ENCODE data around the gene AKR1C2.
"Not testable (repeated sequence)": the region's sequence is repeated elsewhere in the genome, so short reads cannot be mapped to it uniquely, and the experiment has no call there.

The AKR1C2 gene

GRCh38 chr10:4981722-4982471 is 21.8 kb downstream of the AKR1C2 start:
- no peak overlapping the region for H3K9ac ChIP-seq (ENCODE audit: low read depth, low read length)
- H3K4me1 ChIP-seq (ENCODE audit: insufficient read depth, low read length), result peaks cover 4% of the 10 kb centered on the region; the same call in 1 of the 2 replicates
- H3K9me3 ChIP-seq (ENCODE audit: insufficient read depth, low read depth, low read length), result no peaks in the 10 kb centered on the region
- H3K27ac ChIP-seq (ENCODE audit: low read length), result no peak overlapping the region
- H3K36me3 ChIP-seq (ENCODE audit: insufficient read depth, low read depth, low read length), result no peaks in the 10 kb centered on the region
- H3K4me3 ChIP-seq (ENCODE audit: low read length), result no peak overlapping the region
- no peaks in the 10 kb centered on the region for H3K27me3 ChIP-seq (ENCODE audit: insufficient read depth, low read length)

DNA sequence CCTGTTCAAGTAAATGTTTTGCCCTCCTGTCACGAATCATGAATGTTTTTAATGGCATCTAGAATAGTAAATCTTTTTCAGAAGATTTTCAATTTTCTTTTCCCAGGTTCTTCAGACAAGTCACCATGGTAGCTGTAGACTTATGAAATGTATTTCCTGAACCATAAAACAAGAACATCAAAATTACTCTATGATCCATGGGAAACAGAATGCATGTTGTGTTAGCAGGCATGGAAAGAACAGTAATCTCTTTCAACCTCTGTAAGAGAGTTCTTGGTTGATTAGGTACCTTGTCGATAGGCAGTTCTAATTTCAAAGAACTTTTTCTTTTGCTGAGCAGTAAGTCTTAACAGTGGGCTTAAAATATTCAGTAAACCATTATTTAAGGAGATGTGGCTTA is 22.9 kb downstream of the AKR1C2 start:
- H3K9ac ChIP-seq (ENCODE audit: low read depth, low read length), result no peak overlapping the region
- H3K4me3 ChIP-seq (ENCODE audit: low read length), result no peak overlapping the region
- H3K9me3 ChIP-seq (ENCODE audit: insufficient read depth, low read depth, low read length), result no peaks in the 10 kb centered on the region
- H3K36me3 ChIP-seq (ENCODE audit: insufficient read depth, low read depth, low read length), result no peaks in the 10 kb centered on the region
- H3K27me3 ChIP-seq (ENCODE audit: insufficient read depth, low read length), result no peaks in the 10 kb centered on the region
- H3K27ac ChIP-seq (ENCODE audit: low read length), result no peak overlapping the region
- peaks cover 4% of the 10 kb centered on the region; the same call in 1 of the 2 replicates for H3K4me1 ChIP-seq (ENCODE audit: insufficient read depth, low read length)

- no peak overlapping the region for H3K4me3 ChIP-seq (ENCODE audit: low read length)
- H3K27me3 ChIP-seq (ENCODE audit: insufficient read depth, low read length), result no peaks in the 10 kb centered on the region
- no peak overlapping the region for H3K9ac ChIP-seq (ENCODE audit: low read depth, low read length)
- H3K9me3 ChIP-seq (ENCODE audit: insufficient read depth, low read depth, low read length), result no peaks in the 10 kb centered on the region
- H3K27ac ChIP-seq (ENCODE audit: low read length), result no peak overlapping the region
- H3K4me1 ChIP-seq (ENCODE audit: insufficient read depth, low read length), result peaks cover 4% of the 10 kb centered on the region; the same call in 1 of the 2 replicates
- no peaks in the 10 kb centered on the region for H3K36me3 ChIP-seq (ENCODE audit: insufficient read depth, low read depth, low read length)
These were observed 24.8 kb downstream of the AKR1C2 start for GRCh38 chr10:4978870-4979269.

DNA sequence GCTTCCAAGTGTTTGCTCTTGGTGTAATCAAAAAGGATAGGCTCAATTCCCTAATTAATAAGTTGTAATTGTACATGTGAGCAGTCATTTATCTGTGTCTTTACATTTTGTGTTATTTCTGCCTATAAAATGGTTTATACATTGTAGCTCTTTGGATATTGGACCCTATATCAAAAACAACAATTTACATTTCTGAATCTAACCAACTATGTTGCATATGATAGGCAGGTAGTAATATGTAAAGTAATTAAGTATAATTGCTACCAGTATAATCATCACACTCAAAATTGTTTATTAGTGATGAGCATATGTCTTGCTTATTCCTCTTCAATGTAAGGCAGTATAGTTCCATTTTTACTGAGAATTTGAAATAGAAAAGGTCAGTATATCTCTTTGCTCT is 26.6 kb downstream of the AKR1C2 start:
- Histone ChIP-seq H3K27me3 (ENCODE audit: insufficient read depth, low read length) (no peaks in the 10 kb centered on the region), H3K4me1 (ENCODE audit: insufficient read depth, low read length) (peaks cover 4% of the 10 kb centered on the region; the same call in 1 of the 2 replicates), H3K27ac (ENCODE audit: low read length) (no peak overlapping the region), H3K9me3 (ENCODE audit: insufficient read depth, low read depth, low read length) (no peaks in the 10 kb centered on the region), H3K36me3 (ENCODE audit: insufficient read depth, low read depth, low read length) (no peaks in the 10 kb centered on the region), H3K9ac (ENCODE audit: low read depth, low read length) (no peak overlapping the region), H3K4me3 (ENCODE audit: low read length) (no peak overlapping the region)

DNA sequence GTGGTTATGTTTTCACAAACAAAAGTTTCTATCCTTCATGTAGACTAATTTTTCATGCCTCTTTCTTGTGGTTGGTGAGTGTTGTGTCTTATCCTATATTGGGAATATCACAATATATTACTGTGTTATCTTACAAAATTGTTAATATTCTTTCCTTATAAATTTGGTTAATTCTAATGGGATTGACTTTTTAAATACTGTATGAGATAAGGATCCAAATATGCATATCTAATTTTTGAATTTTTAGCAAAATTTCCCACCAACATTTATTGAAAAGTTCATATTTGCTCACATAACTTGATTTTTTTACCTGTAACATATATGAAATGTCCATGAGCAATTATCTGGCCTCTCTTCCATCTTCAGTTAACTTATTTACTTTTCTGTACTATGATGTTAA is 29.3 kb downstream of the AKR1C2 start:
- not testable (repeated sequence) for H3K4me3 ChIP-seq (ENCODE audit: low read length); H3K9ac ChIP-seq (ENCODE audit: low read depth, low read length); H3K27me3 ChIP-seq (ENCODE audit: insufficient read depth, low read length); H3K36me3 ChIP-seq (ENCODE audit: insufficient read depth, low read depth, low read length); H3K4me1 ChIP-seq (ENCODE audit: insufficient read depth, low read length); H3K27ac ChIP-seq (ENCODE audit: low read length); H3K9me3 ChIP-seq (ENCODE audit: insufficient read depth, low read depth, low read length)

- not testable (repeated sequence) for H3K4me1 ChIP-seq (ENCODE audit: insufficient read depth, low read length); H3K4me3 ChIP-seq (ENCODE audit: low read length); H3K9ac ChIP-seq (ENCODE audit: low read depth, low read length); H3K27ac ChIP-seq (ENCODE audit: low read length); H3K36me3 ChIP-seq (ENCODE audit: insufficient read depth, low read depth, low read length); H3K9me3 ChIP-seq (ENCODE audit: insufficient read depth, low read depth, low read length); H3K27me3 ChIP-seq (ENCODE audit: insufficient read depth, low read length)
These were observed 30.4 kb downstream of the AKR1C2 start for GRCh38 chr10:4973294-4973693.

DNA sequence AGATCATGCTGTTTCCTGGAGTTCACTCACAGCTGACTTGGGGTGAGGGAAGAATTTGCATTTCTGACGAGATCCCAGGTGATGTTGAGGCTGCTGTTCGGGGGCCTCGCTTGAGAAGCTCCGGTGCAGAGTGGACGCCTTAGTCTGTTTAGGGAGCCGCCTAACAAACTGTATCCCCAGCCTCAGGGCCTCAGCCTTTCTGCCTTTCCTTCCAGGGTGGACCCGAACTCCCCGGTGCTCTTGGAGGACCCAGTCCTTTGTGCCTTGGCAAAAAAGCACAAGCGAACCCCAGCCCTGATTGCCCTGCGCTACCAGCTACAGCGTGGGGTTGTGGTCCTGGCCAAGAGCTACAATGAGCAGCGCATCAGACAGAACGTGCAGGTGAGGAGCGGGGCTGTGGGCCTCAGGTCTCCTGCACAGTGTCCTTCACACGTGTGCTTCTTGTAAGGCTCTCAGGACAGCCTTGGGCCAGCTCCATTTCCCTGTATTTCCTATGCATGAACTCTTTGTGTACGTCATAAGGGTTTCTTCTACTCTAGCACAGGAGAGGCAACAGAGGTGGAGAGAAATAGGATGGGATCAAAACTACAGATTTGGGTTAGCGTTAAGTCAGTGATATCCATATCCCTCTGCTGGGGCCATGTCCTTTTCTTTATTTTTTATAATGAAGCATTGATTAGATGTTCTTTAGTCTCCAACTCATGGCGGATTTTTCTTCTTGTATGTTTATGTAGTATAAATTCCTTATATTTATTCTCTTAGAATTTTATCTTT is 31.1 kb downstream of the AKR1C2 start:
- H3K4me1 ChIP-seq (ENCODE audit: insufficient read depth, low read length); H3K4me3 ChIP-seq (ENCODE audit: low read length); H3K27me3 ChIP-seq (ENCODE audit: insufficient read depth, low read length); H3K9ac ChIP-seq (ENCODE audit: low read depth, low read length); H3K27ac ChIP-seq (ENCODE audit: low read length); H3K9me3 ChIP-seq (ENCODE audit: insufficient read depth, low read depth, low read length); H3K36me3 ChIP-seq (ENCODE audit: insufficient read depth, low read depth, low read length): not testable (repeated sequence)

GRCh38 chr10:4970362-4970761 is 33.3 kb downstream of the AKR1C2 start:
- not testable (repeated sequence) for H3K27ac ChIP-seq (ENCODE audit: low read length); H3K9me3 ChIP-seq (ENCODE audit: insufficient read depth, low read depth, low read length); H3K4me3 ChIP-seq (ENCODE audit: low read length); H3K36me3 ChIP-seq (ENCODE audit: insufficient read depth, low read depth, low read length); H3K4me1 ChIP-seq (ENCODE audit: insufficient read depth, low read length); H3K27me3 ChIP-seq (ENCODE audit: insufficient read depth, low read length); H3K9ac ChIP-seq (ENCODE audit: low read depth, low read length)

GRCh38 chr10:4969289-4969688 is 34.4 kb downstream of the AKR1C2 start:
- H3K9me3 ChIP-seq (ENCODE audit: insufficient read depth, low read depth, low read length); H3K4me3 ChIP-seq (ENCODE audit: low read length); H3K4me1 ChIP-seq (ENCODE audit: insufficient read depth, low read length); H3K9ac ChIP-seq (ENCODE audit: low read depth, low read length); H3K36me3 ChIP-seq (ENCODE audit: insufficient read depth, low read depth, low read length); H3K27ac ChIP-seq (ENCODE audit: low read length); H3K27me3 ChIP-seq (ENCODE audit: insufficient read depth, low read length): not testable (repeated sequence)

DNA sequence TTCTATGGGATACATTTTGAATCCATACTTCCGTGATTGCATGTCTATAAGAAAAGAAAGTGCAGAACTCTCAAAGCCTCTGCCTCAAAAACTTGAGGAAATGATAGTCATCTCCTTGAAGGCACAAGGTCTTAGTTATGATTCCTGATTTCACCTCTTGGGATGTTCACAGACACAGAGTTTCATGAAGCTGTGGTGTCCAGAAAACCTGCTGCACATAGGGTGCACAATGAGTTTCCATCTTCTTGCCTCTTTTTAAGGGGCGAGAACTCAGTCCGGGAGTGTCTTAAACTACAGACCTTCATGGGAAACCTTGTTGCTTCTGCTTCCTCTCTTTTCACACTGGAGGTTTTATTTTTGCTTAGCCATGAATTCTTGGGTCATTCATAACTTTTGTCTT is 36.5 kb downstream of the AKR1C2 start:
- H3K4me1 ChIP-seq (ENCODE audit: insufficient read depth, low read length); H3K9ac ChIP-seq (ENCODE audit: low read depth, low read length); H3K27ac ChIP-seq (ENCODE audit: low read length); H3K27me3 ChIP-seq (ENCODE audit: insufficient read depth, low read length); H3K36me3 ChIP-seq (ENCODE audit: insufficient read depth, low read depth, low read length); H3K9me3 ChIP-seq (ENCODE audit: insufficient read depth, low read depth, low read length); H3K4me3 ChIP-seq (ENCODE audit: low read length): not testable (repeated sequence)

GRCh38 chr10:4965763-4966162 is 37.9 kb downstream of the AKR1C2 start:
- not testable (repeated sequence) for H3K9me3 ChIP-seq (ENCODE audit: insufficient read depth, low read depth, low read length); H3K4me1 ChIP-seq (ENCODE audit: insufficient read depth, low read length); H3K36me3 ChIP-seq (ENCODE audit: insufficient read depth, low read depth, low read length); H3K27me3 ChIP-seq (ENCODE audit: insufficient read depth, low read length); H3K9ac ChIP-seq (ENCODE audit: low read depth, low read length); H3K27ac ChIP-seq (ENCODE audit: low read length); H3K4me3 ChIP-seq (ENCODE audit: low read length)

DNA sequence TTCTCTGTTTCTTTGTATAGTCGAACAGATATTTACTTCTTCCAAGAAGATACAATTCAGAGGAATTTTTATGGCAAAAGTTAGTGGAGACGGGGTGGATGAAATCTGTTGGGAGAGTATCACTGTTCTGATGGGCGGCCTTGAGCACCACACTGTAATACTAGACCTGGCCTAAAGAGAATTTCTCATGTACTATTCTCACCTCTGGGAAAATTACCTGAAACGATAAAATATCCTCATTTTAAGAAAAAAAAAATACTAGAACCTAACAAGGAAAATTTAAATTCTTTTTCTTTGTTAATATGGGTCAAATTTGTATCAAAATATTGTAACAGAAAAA is 39.9 kb downstream of the AKR1C2 start:
- not testable (repeated sequence) for H3K27ac ChIP-seq (ENCODE audit: low read length); H3K9me3 ChIP-seq (ENCODE audit: insufficient read depth, low read depth, low read length); H3K4me3 ChIP-seq (ENCODE audit: low read length); H3K4me1 ChIP-seq (ENCODE audit: insufficient read depth, low read length); H3K9ac ChIP-seq (ENCODE audit: low read depth, low read length); H3K27me3 ChIP-seq (ENCODE audit: insufficient read depth, low read length); H3K36me3 ChIP-seq (ENCODE audit: insufficient read depth, low read depth, low read length)

Measured in iPS-20b (cell line).